RPMI7951 (cell line): ENCODE measurements around the gene SEC24D. TPM values are rescaled to one million over a fixed set of nuclear protein-coding genes. Genes with fewer than 3 reads are reported as not detected.

ENCODE experiments used
- DNase-seq: peaks from one replicate; pipeline ENCODE4 v3.0.0-alpha.2; 2012; ENCODE audit warnings: low read depth
- total RNA-seq: library from RNA; depleted of rRNA; stranded (reverse); fragments of >200 nt; shearing (Covaris generic); gene quantifications from 2 replicates; pipeline ENCODE4 v1.2.3, GENCODE V29; 2014; rRNA removed

SEC24D gene
- total RNA-seq, 1 experiment from 2014 or later, result 88.3 TPM

DNA sequence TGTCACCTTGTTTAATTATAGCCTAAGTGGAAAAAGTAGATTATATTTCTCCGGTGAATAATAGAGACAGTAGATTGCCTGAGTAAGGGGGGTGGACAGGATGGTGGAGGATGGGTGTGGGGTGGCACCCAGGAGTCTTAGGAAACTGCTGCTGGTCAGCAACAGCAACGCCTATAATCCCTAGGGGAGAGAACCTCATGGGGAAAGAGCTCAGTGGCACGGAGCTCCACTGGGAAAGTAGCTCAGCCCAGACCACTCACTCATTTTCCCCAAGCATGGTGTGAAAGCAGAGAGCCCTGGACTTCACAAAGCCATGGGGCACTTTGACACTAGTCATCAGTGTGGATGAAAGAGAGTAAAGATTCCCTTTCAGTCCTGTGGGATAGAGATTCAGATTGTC is 119.6 kb downstream of the SEC24D start:
- no peak for DNase-seq

DNA sequence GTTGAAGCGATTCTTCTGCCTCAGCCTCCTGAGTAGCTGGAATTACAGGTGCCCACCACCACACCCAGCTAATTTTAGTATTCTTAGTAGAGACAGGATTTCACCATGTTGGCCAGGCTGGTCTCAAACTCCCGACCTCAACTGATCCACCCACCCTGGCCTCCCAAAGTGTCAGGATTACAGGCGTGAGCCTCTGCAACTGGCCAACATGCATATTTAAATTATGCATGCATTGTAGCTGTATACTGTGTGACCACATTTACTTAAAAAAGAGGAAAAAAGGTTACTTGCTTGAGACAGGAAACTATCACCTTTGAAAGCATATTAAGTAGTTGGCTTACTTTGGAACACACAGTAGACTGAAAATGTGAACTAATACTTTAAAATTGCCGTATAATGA is 121.2 kb downstream of the SEC24D start:
- no peak for DNase-seq

DNA sequence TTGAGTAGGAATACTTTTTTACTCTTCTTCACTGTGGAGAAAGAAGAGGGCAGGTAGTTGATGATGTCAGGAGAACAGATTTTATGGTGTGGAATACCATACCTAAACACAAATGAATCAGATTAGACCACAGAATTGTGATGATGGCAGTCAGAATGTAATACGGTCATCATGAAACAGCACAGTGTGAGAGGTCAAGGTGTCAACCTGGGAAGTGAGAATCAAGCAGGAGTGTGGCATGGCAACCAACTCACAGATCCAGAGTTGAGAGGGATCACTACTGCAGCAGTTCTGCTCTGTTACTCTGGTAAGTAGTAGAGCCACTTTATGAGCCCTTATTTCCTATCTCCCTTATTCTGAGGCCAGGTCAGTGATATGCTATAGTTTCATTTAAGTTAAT is 123.1 kb downstream of the SEC24D start:
- no peak for DNase-seq

DNA sequence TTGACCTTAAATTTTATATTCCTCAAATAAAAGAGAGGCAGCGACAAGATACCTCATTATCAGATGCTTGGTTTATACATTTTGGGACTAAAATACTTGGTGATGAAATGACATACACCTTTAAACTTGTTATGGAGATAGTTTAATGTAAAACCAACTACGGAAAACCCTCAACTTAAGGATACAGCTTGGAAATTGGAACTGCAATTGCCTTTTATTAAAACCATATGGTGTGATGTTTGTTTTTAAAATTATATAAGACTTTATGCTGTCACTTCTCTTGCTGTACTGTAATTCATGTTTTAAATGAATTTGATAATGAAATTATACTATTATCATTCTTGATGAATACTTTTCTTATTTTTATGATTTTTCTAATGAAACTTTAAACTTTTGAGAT is 124.9 kb downstream of the SEC24D start:
- DNase-seq, result no peak

DNA sequence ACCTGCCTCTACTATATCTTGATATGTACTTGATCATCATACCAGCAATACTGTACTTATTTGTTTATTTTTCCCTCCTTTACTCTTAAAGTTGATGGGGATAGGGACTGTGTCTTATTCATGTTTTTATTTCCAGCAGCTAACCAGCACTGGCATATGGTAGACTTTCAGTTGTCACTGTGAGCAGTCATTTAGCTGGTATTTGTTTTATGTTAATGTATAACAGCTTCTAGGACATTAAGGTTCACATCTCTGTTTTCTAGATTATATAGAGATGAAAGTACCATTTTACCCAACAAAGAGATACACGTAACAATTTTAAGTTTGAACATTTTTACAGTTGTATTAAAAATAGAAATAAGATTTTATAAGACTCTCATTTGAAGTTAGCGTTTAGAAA is 132.8 kb downstream of the SEC24D start:
- no peak for DNase-seq

DNA sequence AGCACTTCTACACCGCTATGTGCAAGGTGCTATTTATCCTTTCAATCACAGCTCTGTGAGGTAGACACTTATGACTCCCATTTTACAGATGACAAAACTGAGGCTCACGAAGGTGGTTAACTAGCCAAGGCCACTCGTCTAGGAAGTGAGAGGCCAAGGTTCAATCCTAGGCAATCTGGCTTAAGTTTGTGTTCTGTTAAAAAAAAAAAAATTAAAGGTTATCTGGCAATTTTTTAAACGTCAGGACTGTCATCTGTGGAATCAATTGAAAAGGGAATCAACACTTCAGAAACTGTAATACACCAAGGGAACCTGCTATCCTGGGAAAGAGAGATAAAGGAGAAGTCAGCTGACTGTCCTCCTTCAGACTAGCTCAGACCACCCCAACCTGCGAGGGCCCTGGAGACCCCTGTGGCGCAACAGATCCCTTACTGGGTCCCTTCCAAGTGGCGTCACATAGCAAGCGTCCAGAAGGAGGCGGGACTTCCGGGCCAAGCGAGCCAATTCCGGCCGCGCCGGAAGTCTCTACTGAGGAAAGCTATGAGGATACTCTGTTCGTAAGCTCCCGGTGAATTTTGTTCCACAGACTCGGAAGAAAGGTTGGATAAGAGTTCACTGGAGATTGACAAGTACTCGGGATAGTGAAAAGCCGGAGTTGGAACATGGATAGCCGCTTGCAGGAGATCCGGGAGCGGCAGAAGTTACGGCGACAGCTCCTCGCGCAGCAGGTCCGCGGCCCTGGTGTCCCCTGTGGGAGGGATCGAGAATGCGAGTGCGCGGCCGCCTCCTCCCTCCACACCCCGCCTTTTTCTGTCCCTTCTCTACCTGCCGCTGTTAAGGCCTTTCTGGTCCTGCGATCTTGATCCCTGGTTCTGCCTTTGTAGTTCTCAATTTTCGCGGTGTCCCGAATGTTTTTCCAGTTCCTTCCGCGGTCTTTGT is 150.8 kb downstream of the SEC24D start, which contains the start of gene METTL14:
TSS of gene METTL14 (plus strand) at position 520 of the 939 bp plus-strand sequence. CDS start at position 663, 143 bp downstream.
- DNase-seq, result peak; percentile 84

DNA sequence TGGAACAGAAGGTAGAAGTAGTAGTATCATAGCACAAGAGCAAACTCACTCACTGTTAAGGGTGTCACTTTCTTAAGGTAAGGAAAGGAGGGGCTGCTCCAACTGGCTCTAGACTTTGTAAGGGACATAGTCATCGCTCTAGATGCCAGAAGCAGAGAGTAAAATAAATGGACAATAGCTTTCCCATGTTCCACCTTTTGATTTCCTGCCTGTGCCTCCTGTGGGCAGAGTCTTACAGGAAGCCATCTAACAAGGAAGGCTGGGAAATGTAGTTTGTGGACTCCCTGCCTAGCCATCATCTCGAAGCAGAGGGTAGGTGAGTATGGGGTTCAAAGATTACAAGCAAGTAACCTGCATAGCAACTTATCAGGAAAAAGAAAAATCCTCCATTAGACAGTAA is 152.4 kb downstream of the SEC24D start:
- peak; percentile 34 for DNase-seq

DNA sequence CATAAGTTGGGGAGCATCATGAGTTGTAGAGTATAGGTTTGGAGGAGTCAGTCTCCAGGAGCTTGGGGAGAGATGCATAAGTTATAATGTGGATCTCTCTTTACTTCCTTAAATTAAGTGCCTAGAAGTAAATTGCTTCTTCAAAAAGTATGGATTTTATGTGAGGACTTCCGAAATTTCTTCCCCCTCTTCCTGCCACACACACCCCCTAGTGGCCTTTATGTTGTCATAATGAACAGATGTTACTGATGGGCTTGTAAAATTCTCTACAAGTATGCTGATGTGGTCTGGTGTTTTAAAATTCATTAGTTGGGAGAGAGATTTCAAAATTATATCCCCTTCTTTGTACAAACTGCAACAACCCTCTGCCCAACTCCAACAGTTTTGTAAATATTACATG is 153.0 kb downstream of the SEC24D start:
- peak; percentile 49 for DNase-seq

DNA sequence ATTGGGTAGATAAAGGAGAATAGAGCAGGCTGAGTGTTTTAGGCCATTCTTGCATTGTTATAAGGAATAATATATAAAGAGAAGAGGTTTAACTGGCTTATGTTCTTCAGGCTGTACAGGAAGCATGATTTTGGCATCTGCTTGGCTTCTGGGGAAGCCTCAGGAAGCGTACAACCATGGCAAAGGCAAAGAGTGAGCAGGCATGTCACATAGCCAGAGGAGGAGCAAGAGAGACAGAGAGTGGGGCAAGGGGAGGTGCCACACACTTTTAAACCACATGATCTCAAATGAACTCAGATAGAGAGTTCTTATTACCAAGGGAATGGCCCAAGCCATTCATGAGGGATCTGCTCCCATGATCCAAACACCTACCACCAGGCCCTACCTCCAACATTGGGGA is 155.1 kb downstream of the SEC24D start:
- peak; percentile 4 for DNase-seq

DNA sequence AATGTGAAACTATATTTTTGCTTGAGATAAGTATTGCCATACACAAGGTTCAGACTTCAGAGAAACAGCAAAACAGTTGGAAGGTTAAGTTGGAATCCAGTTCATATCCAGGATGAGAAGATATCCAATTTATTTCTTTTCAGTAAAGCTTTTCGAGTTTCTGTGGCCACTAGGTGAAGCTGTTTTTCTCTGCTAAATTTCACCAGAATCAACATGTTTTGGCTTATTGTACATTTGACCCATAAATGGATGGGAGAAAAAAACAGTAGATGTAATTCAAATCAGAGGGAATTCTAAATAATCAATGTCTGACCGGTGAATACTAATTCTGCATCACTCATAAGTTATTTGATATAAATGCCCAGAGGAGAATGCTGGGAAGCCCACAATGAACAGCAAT is 159.8 kb downstream of the SEC24D start:
- DNase-seq, result no peak

Other genes starting within 250 kb of the SEC24D start
- gene METTL14, start 150.7 kb downstream of the SEC24D start, total RNA-seq, result 23.2 and 26.3 TPM in 2 replicates
- gene SYNPO2, start 52.7 kb upstream of the SEC24D start, total RNA-seq, result 1.6 and 1.8 TPM in 2 replicates